ENCODE data around the gene NPPA.
A peak's percentile ranks its signal among the peaks of the same experiment; 100 is the strongest.

NPPA gene

DNA sequence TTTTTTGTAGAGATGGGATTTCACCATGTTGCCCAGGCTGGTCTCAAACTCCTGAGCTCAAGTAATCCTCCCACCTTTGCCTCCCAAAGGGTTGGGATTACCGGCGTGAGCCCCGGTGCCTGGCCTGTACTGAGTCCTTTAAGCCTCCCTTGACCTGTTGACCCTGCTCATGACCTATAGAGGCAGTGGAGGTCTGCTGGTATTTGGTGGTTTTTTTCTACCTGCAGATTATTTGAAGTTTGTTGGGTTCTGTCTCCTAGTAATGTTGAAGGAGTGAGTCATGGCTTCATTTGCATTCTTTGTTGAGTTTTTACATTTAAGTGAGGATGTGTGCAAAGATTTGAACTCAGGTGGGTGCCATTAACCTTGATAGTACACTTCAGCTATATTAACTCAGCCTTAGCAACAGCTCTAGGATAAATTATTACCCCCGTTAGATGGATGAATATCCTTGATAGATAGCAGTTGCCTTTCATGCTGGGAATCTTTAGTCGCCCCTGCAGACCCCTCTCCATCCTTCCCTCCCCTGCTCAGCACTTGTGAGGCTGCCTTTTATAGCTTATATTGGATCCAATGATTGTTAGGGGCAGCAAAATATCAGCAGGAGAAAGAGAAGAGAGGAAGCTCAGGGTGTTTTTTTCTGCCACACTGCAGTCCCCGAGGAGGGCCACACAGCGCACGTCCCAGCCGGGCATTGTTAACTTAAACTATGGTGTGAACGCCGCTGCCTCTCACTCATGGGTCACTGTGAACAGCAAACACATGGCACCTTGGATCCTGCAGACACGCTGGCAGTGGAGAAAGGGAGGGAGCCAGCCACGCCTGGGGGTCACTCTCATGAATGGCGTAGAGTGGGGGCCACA lies 26.0 kb upstream of the NPPA start:
- ATAC-seq: no peak

- no peak for ATAC-seq
Observed at GRCh38 chr1:11872545-11872944, 25.0 kb upstream of the NPPA start.

DNA sequence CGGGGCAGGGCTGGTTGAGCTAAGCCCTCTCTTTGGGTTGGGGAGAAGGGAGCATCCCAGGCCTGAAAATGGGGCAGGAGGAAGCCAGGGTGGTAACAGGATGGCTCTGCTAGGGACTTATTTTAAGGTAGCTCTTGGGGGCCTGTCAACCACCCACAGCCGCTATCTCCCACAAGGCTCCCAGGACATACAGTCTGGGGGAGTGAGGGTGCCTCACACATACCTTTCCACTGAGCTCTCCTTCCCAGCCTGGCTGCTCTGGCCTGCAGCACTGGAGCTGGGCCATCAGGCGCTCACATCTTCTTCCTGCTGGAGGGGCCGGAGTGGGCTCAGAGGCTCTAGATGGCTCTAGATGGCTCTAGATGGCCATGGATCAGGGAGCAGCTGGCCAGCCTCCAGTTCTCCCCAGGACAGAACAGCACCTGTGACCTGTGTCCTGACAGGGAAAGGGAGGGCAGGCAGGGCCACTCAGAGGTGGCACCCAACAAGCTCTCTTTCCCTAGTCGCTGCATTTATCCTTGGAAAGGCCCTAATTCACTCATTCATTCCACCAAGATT lies 22.1 kb upstream of the NPPA start:
- ATAC-seq: no peak

DNA sequence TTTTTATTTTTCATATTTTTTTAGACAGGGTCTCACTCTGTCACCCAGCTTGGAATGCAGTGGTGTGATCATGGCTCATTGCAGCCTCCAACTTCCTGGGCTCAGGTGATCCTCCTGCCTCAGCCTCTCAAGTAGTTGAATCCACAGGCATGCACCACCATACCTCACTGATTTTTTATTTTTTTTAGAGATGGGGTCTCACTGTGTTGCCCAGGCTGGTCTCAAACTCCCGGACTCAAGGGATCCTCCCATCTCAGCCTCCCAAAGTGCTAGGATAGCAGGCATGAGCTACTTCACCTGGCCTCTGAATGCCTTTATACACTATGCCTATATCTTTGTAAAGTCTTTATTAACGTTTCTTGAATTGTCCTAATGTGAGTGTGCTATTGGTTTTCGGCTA lies 21.5 kb upstream of the NPPA start:
- ATAC-seq: no peak

- no peak for ATAC-seq
Observed at GRCh38 chr1:11868331-11868980, 20.9 kb upstream of the NPPA start.

DNA sequence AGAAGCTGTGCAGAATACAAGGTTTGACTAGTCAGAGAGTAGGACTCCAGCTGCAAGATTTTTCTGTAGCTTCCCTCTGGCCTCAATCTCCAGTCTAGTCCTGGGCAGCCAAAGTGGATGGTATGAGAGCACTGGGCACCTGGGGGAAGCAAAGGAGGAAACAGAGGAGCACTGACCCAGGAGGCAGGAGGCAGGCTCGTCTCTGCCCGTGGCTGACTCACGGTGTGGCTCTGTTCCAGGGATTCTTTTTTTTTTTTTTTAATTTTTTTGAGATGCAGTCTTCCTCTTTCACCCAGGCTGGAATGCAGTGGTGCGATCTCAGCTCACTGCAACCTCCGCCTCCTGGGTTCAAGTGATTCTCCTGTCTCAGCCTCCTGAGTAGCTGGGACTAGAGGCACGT lies 15.3 kb upstream of the NPPA start:
- ATAC-seq: no peak

- no peak for ATAC-seq
Observed at GRCh38 chr1:11860587-11860986, 13.0 kb upstream of the NPPA start.

DNA sequence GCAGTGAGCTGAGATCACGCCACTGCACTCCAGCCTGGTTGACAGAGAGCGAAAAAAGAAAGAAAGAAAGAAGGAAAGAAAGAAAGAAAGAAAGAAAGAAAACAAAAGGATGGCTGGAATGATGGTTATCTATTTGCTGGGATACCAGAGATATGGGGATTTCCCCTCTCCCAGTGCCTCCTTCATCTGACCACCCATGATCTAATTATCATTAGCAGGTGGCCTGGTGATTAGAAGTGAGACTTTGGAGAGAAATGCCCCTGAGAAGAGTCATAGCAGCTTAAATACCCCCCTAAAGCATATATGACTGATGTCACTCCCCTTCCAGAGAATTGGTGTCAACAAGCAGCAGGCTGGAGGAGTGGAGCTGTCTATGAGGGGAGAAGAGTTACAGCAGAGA lies 12.5 kb upstream of the NPPA start:
- ATAC-seq: no peak

DNA sequence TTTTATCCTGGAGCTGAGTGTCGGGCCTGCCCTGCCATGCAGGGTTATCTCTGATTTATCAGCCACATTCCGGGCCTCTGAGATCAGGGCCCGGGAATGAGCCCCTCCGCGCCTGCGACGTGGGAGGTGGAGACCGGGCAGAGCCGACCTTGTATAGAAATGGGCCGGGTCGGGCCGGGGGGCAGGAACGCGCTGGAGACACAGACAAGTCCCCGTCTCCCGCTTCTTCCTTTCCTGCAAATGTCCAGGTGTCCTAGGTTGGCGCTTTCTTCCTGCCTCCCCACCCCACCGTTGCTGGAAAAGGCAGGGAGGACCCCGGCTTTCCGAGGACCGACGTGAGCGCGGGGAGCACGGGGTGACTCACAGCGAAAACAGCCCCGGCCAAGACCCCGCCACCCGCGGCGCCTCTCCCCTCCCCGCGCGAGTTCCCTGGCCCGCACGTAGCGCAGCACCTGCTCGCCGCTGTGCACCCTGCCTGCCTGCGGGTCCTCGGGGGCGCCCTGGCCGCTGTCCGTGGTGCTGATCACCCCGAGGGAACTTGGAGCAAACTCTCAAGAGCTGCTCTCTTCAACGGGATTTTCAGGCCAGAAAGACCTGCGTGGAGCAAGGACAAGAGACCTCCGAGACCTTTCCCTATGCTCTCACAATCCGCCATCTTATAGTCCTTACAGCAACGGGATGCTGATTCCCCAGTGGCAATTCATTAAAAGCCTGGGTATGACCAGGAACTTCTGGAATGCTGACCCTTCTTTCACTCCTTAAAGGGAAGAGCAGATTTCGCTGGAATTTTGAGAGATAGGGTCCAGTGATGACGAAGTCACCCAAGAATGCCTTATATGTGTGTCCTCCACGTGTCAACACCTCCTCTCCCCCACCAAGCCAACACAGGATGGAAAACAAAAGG lies 11.6 kb upstream of the NPPA start:
- peak; percentile 34 to 57 for ATAC-seq

GRCh38 chr1:11858613-11858967 lies 11.0 kb upstream of the NPPA start, which contains the start of gene NPPB:
TSS of gene NPPB (minus strand) at chr1:11858945. CDS start at chr1:11858833, 112 bp downstream.
- no peak for ATAC-seq

DNA sequence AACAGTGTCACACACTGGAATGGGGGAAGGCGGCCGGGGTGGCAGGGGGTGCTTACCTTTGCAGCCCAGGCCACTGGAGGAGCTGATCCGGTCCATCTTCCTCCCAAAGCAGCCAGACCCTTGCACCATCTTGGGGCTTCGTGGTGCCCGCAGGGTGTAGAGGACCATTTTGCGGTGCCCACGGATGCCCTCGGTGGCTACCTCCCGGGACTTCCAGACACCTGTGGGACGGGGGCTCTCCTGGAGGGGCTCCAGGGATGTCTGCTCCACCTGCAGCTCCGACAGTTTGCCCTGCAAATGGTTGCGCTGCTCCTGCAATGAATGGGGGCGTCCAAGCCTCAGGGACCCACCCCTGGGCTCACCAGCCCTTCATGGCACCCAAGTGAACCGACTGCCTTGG lies 10.6 kb upstream of the NPPA start:
- ATAC-seq: no peak

- ATAC-seq: no peak
Observed at GRCh38 chr1:11857164-11857851, 9.7 kb upstream of the NPPA start.

- no peak for ATAC-seq
Observed at GRCh38 chr1:11856698-11857097, 9.1 kb upstream of the NPPA start.

GRCh38 chr1:11855430-11855829 lies 7.8 kb upstream of the NPPA start:
- peak; percentile 73 to 83 for ATAC-seq

- no peak for ATAC-seq
Observed at GRCh38 chr1:11854519-11854918, 6.9 kb upstream of the NPPA start.

DNA sequence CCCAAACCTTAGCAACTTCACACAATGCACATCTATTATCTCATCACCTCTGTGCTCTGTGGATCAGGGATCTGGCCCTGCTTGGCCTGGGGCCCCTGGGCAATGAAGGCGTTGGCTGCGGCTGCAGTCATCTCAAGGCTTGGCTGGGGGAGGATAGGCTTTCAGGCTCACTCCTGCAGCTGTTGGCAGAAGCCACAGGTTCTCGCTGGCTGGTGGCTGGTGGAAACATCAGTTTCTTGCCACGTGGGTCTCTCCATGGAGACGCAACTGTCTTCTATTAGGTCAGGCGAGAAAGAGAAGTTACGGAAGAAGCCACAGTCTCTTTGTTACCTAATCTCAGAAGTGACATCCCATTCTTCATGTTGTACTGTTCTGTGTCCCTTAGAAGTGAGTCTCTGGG lies 3.6 kb upstream of the NPPA start:
- no peak for ATAC-seq

DNA sequence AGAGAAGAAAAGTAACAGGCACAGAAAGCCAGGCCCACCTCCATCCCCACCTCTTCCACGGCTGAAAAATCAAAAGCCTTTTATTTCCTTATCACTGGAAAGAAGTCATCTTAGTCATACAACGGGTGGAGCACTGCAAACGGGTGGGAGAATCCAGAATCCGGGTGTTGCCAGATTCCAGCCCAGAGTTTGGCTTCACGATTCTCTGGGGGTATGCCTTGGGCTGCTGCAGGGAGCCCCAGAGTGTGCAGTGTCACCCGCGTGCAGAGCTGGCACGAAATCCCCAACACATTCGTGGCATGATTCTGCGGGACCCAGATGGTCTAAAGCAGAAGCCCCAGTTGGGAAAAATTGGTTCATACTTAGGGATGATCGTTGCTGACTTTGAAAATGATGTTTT lies 2.6 kb upstream of the NPPA start:
- no peak for ATAC-seq

DNA sequence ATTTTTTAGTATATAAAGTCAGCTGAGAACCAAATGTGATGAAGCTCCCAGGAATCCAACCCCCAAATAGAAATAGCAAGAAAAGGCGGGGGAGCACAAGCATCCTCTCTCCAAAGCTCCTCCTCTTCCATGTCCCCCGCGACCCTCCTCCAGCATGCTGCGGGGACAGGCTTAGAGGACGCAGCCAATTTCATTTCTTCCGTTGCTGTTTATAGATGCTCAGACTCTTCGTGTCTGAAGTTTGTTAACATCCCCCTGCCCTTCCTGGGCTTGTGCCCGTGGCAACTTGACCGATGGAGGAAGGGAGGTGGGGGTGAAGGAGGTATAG lies 754 bp upstream of the NPPA start:
- no peak for ATAC-seq

DNA sequence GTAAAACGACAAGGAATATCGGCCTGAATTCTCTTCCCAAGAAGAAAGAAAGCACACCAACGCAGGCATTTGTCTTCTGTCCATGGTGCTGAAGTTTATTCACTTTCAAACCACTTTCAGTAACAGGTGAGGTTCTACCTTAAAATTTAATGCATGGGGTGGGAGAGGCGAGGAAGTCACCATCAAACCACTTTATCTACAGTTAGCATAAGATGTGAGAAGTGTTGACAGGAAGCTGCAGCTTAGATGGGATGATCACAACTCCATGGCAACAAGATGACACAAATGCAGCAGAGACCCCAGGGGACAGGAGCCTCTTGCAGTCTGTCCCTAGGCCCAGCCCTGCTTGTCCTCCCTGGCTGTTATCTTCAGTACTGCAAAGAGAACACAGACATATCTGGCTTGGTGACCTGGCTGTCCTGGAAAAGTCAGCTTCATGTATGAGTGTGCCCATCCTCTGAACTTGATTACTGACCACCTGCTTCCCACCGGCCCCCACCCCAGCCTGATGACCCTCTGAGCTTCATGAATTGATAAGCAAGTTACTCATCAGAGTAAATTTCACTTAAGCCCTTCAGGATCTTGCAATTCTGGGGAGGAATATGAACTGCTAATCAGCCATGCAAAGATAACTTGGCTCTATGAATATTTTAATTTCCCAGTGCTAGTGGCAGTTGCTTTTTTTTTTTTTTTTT lies 1.8 kb downstream of the NPPA start:
- ATAC-seq: no peak

DNA sequence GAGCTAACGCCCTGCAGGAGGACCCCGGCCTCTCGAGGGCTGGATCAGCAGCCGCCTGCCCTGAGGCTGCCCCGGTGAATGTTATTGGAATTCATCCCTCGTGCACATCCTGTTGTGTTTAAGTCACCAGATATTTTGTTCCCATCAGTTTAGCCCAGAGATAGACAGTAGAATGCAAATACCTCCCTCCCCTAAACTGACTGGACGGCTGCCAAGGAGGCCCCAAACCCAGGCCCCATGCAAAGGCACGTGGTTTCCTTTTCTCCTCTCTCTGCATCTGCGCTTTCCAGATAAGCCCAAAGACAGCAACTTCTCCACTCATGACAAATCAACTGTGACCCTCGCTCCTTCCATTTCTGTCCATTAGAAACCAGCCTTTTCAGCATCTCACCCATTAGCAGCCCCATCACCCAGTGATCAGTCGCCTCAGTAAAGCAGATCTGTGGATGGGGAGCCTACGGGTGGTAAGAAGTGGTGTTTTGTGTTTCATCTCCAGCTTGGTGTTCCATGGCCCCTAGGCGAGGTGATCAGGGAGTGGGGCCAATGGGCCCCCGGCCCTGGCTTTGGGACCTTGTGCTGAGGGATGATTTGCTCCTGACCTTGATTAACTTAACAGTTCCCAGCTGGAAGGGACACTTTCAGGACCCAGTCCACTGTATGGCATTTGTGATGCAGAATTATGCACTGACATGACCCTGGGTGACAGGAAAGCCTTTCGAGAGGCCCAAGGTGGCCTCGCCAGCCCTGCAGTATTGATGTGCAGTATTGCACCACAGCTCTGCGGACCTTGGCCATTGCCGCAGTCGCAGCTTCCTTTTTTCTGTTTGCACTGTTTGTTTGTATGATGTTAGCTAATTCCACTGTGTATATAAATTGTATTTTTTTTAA lies 5.2 kb downstream of the NPPA start:
- no peak for ATAC-seq
